PC-3 (cell line): ENCODE results near the gene ZNHIT1.

Source experiments
- CTCF ChIP-seq: fragments of 300-600 bp; sonication (generic); conservative IDR thresholded peaks from 2 replicates; pipeline ENCODE4 v1.5.1; 2017; ENCODE audit warnings: antibody characterized with exemption, low read depth, mild to moderate bottlenecking, low read length
- EZH2 ChIP-seq: fragments of 300-600 bp; sonication (generic); IDR thresholded peaks from one replicate; pipeline ENCODE4 v1.6.1; 2017; ENCODE audit warnings: antibody characterized with exemption, mild to moderate bottlenecking, low read length; ENCODE audit not compliant: unreplicated experiment

GRCh38 chr7:101232141-101232850 lies 14.3 kb downstream of the ZNHIT1 start:
- TF ChIP-seq EZH2 (no peak), CTCF (no peak)
